ENCODE measurements around the gene R3HDM1.

- no peak for TF ChIP-seq CTCF (IDR thresholded peaks at IDR 0.05; ENCODE audit: low read depth, low read length, poor library complexity, severe bottlenecking)
- TF ChIP-seq EZH2phosphoT487 (IDR thresholded peaks at IDR 0.05; ENCODE audit: borderline replicate concordance, low read length) = no peak
Observed at GRCh38 chr2:135603543-135603942, 72.3 kb downstream of the R3HDM1 start.
